Osteocyte (in vitro differentiated cells): Measurements from ENCODE around the gene ZKSCAN8. TPM values are rescaled to one million over a fixed set of nuclear protein-coding genes. Genes with fewer than 3 reads are reported as not detected.

Experiments
- DNase-seq: peaks from one replicate; pipeline ENCODE4 v3.0.0; 2021; ENCODE audit warnings: mixed read lengths; ENCODE audit not compliant: unreplicated experiment; ENCODE audit errors: extremely low spot score
- H3K27ac Mint-ChIP-seq: one replicate; pipeline ENCODE4 v1.8.0; 2021; ENCODE audit warnings: mild to moderate bottlenecking, mixed read lengths; ENCODE audit not compliant: unreplicated experiment
- H3K27me3 Mint-ChIP-seq: one replicate; pipeline ENCODE4 v1.8.0; 2021; ENCODE audit warnings: mixed read lengths; ENCODE audit not compliant: unreplicated experiment
- H3K36me3 Mint-ChIP-seq: one replicate; pipeline ENCODE4 v1.8.0; 2021; ENCODE audit warnings: mixed read lengths; ENCODE audit not compliant: unreplicated experiment
- H3K4me1 Mint-ChIP-seq: one replicate; pipeline ENCODE4 v1.8.0; 2021; ENCODE audit warnings: mixed read lengths; ENCODE audit not compliant: unreplicated experiment
- H3K4me3 Mint-ChIP-seq: one replicate; pipeline ENCODE4 v1.8.0; 2021; ENCODE audit warnings: mild to moderate bottlenecking, moderate library complexity, mixed read lengths; ENCODE audit not compliant: unreplicated experiment
- H3K9me3 Mint-ChIP-seq: one replicate; pipeline ENCODE4 v1.8.0; 2021; ENCODE audit warnings: mixed read lengths; ENCODE audit not compliant: unreplicated experiment
- total RNA-seq: library from RNA; stranded (reverse); gene quantifications from 2 replicates; pipeline ENCODE4 v1.2.1, GENCODE V29; 2021
- TF ChIP-seq, protein P1 (sequence below): fragments of 200-600 bp; sonication (generic); IDR thresholded peaks from 2 replicates; pipeline ENCODE4 v1.5.0; 2021; ENCODE audit warnings: antibody characterized with exemption, mild to moderate bottlenecking, moderate library complexity

Gene ZKSCAN8
- total RNA-seq, 1 donor from 2014 or later, result 36.3 TPM

DNA sequence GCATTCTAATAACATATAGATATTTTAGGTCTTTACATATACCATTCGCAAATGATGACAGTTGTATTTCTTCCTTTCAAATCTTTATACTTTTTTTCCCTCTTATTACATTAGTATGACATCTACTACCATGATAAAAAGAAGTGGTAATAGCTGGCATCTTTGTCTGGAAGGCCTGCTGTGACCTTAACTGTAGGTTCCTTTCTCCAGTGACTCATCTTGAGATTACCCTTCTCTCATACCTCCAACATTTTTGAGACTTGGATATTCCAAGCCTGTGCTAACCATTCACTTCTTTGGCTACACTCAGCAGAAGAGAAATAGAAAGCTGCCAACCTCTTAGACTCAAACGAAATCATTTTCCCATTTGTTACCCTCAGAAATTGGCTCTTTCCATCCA is 30.3 kb downstream of the ZKSCAN8 start:
- Mint-ChIP-seq H3K36me3 (peaks cover 2% of the 10 kb centered on the region), H3K4me1 (no peaks in the 10 kb centered on the region), H3K9me3 (peaks cover 4% of the 10 kb centered on the region), H3K27me3 (peaks cover 14% of the 10 kb centered on the region), H3K4me3 (no peak overlapping the region), H3K27ac (no peak overlapping the region)
- DNase-seq, result no peak
- TF ChIP-seq, protein P1, sequence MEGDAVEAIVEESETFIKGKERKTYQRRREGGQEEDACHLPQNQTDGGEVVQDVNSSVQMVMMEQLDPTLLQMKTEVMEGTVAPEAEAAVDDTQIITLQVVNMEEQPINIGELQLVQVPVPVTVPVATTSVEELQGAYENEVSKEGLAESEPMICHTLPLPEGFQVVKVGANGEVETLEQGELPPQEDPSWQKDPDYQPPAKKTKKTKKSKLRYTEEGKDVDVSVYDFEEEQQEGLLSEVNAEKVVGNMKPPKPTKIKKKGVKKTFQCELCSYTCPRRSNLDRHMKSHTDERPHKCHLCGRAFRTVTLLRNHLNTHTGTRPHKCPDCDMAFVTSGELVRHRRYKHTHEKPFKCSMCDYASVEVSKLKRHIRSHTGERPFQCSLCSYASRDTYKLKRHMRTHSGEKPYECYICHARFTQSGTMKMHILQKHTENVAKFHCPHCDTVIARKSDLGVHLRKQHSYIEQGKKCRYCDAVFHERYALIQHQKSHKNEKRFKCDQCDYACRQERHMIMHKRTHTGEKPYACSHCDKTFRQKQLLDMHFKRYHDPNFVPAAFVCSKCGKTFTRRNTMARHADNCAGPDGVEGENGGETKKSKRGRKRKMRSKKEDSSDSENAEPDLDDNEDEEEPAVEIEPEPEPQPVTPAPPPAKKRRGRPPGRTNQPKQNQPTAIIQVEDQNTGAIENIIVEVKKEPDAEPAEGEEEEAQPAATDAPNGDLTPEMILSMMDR, result no peak

- Mint-ChIP-seq H3K36me3 (no peaks in the 10 kb centered on the region), H3K9me3 (peaks cover 4% of the 10 kb centered on the region), H3K27ac (no peak overlapping the region), H3K4me1 (no peaks in the 10 kb centered on the region), H3K4me3 (no peak overlapping the region), H3K27me3 (peaks cover 23% of the 10 kb centered on the region)
- TF ChIP-seq, protein P1, result no peak
- DNase-seq, result no peak
Observed at GRCh38 chr6:28176373-28176772, 34.7 kb downstream of the ZKSCAN8 start.

- Mint-ChIP-seq H3K27me3 (peaks cover 28% of the 10 kb centered on the region), H3K4me1 (no peaks in the 10 kb centered on the region), H3K4me3 (no peak overlapping the region), H3K9me3 (peaks cover 20% of the 10 kb centered on the region), H3K36me3 (no peaks in the 10 kb centered on the region), H3K27ac (no peak overlapping the region)
- DNase-seq, result no peak
- TF ChIP-seq, protein P1, result no peak
Observed at GRCh38 chr6:28182255-28182654, 40.6 kb downstream of the ZKSCAN8 start.

DNA sequence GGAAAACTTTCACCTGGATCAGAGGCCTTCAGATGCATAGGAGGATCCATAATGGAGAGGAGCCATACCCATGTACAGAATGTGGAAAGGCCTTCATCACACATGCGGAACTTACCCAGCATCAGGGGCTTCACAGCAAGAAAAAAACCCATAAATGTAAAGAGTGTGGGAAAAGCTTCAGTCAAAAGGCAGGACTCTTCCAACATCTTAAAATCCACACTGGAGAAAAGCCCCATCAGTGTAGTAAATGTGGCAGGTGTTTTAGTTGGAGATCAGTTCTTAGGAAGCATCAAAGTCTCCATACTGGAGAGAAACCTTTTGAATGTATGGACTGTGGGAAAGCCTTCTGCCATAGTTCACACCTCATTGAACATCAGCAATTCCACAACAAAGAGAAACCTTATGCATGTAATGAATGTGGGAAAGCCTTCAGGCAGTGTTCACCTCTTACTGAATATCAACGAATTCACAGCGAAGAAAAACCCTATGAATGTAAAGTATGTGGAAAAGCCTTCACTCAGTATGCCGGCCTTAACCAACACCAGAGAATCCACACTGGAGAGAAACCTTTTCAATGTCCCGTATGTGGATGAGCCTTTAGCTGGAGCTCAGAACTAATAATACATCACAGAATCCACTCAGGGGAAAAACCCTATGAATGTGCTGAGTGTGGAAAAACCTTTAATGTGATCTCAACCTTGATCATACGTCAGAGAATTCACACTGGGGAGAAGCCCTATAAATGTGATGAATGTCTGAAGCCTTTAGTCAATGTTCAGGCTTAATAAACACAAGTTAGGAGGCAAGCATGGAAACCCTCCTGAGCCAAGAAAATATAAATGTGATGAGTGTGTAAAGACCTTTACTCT is 46.7 kb downstream of the ZKSCAN8 start:
- Mint-ChIP-seq H3K27ac (no peak overlapping the region), H3K4me3 (no peak overlapping the region), H3K9me3 (peaks cover 39% of the 10 kb centered on the region), H3K4me1 (no peaks in the 10 kb centered on the region), H3K36me3 (no peaks in the 10 kb centered on the region), H3K27me3 (peaks cover 14% of the 10 kb centered on the region)
- DNase-seq, result no peak
- TF ChIP-seq, protein P1, result no peak

GRCh38 chr6:28200020-28200419 is 58.3 kb downstream of the ZKSCAN8 start:
- Mint-ChIP-seq H3K4me3 (no peak overlapping the region), H3K4me1 (no peaks in the 10 kb centered on the region), H3K36me3 (no peaks in the 10 kb centered on the region), H3K27ac (no peak overlapping the region), H3K9me3 (peaks cover 27% of the 10 kb centered on the region), H3K27me3 (peaks cover 53% of the 10 kb centered on the region)
- TF ChIP-seq, protein P1, result no peak
- DNase-seq, result no peak
